Measurements from ENCODE around the gene LIPC.

- TF ChIP-seq, protein P1, sequence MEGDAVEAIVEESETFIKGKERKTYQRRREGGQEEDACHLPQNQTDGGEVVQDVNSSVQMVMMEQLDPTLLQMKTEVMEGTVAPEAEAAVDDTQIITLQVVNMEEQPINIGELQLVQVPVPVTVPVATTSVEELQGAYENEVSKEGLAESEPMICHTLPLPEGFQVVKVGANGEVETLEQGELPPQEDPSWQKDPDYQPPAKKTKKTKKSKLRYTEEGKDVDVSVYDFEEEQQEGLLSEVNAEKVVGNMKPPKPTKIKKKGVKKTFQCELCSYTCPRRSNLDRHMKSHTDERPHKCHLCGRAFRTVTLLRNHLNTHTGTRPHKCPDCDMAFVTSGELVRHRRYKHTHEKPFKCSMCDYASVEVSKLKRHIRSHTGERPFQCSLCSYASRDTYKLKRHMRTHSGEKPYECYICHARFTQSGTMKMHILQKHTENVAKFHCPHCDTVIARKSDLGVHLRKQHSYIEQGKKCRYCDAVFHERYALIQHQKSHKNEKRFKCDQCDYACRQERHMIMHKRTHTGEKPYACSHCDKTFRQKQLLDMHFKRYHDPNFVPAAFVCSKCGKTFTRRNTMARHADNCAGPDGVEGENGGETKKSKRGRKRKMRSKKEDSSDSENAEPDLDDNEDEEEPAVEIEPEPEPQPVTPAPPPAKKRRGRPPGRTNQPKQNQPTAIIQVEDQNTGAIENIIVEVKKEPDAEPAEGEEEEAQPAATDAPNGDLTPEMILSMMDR (conservative IDR thresholded peaks at IDR 0.05; ENCODE audit: low read depth in 2 of 2), result no peak
- TF ChIP-seq REST (IDR thresholded peaks at IDR 0.05; ENCODE audit: unreplicated experiment) (no peak), EZH2 (IDR thresholded peaks at IDR 0.05; ENCODE audit: low read depth, unreplicated experiment) (no peak), EZH2phosphoT487 (IDR thresholded peaks at IDR 0.05; ENCODE audit: unreplicated experiment) (no peak)
Observed at GRCh38 chr15:58530056-58530590, 98.3 kb downstream of the LIPC start.
